OCI-LY7 (cell line): ENCODE measurements around the gene GPR32. TPM values are rescaled to one million over a fixed set of nuclear protein-coding genes. Genes with fewer than 3 reads are reported as not detected.

Experiments used
- BruUV-seq: library from RNA; stranded (reverse); fragments of 400-500 nt; replicated peaks from 2 replicates; lab custom pipeline; 2021; lab: Mats Ljungman, UMichigan
- CTCF ChIA-PET: fragments of 300-600 bp; sonication (Branson Sonifier 250); formaldehyde crosslinking; loops from one replicate; lab custom pipeline; 2022; ENCODE audit warnings: antibody characterized with exemption; ENCODE audit not compliant: unreplicated experiment; lab: Charles Lee
- POLR2A ChIA-PET: fragments of 300-600 bp; sonication (Branson Sonifier 250); formaldehyde crosslinking; loops from one replicate; lab custom pipeline; 2022; ENCODE audit warnings: antibody characterized with exemption; lab: Charles Lee
- DNase-seq: peaks from one replicate; pipeline ENCODE4 v3.0.0-alpha.2; 2015; ENCODE audit warnings: low spot score
- H2AFZ ChIP-seq: fragments of 200-600 bp; sonication (generic), shearing (Covaris generic); 2 replicates; pipeline ENCODE4 v1.6.1; 2014; ENCODE audit warnings: mild to moderate bottlenecking, antibody characterized with exemption, low read length, moderate library complexity
- H3K27ac ChIP-seq: fragments of 200-600 bp; sonication (generic); 2 replicates; pipeline ENCODE4 v1.5.1; 2014; ENCODE audit warnings: mixed run types, low read depth, mild to moderate bottlenecking, moderate library complexity, low read length, inconsistent platforms; ENCODE audit not compliant: poor library complexity, severe bottlenecking
- H3K36me3 ChIP-seq: fragments of 200-600 bp; sonication (generic); 2 replicates; pipeline ENCODE4 v1.6.1; 2014; ENCODE audit warnings: mild to moderate bottlenecking, antibody characterized with exemption, low read length, moderate library complexity, mixed read lengths; ENCODE audit not compliant: insufficient read depth
- H3K4me1 ChIP-seq: fragments of 200-600 bp; sonication (generic); 2 replicates; pipeline ENCODE4 v1.5.1; 2014; ENCODE audit warnings: mild to moderate bottlenecking, low read length; ENCODE audit not compliant: insufficient read depth, poor library complexity, severe bottlenecking
- H3K4me2 ChIP-seq: fragments of 200-600 bp; sonication (generic); 2 replicates; pipeline ENCODE4 v1.6.1; 2014; ENCODE audit warnings: mild to moderate bottlenecking, low read length
- H3K4me3 ChIP-seq: fragments of 200-600 bp; sonication (generic); 2 replicates; pipeline ENCODE4 v1.5.1; 2014; ENCODE audit warnings: mild to moderate bottlenecking, low read depth, low read length; ENCODE audit not compliant: poor library complexity, severe bottlenecking
- H3K79me2 ChIP-seq: fragments of 200-600 bp; sonication (generic); 2 replicates; pipeline ENCODE4 v1.6.1; 2016; ENCODE audit warnings: low read depth, mild to moderate bottlenecking, low read length, moderate library complexity, mixed read lengths; ENCODE audit not compliant: insufficient read depth
- H3K9me2 ChIP-seq: fragments of 200-600 bp; sonication (generic); 2 replicates; pipeline ENCODE4 v1.6.1; 2016; ENCODE audit warnings: mild to moderate bottlenecking, low read length, mixed read lengths; ENCODE audit not compliant: insufficient read depth
- H3K9me3 ChIP-seq: fragments of 200-600 bp; sonication (generic); 2 replicates; pipeline ENCODE4 v1.6.1; 2014; ENCODE audit warnings: mild to moderate bottlenecking, mixed run types, low read length, mixed read lengths
- H4K20me1 ChIP-seq: fragments of 200-600 bp; sonication (generic); 2 replicates; pipeline ENCODE4 v1.6.1; 2014; ENCODE audit warnings: mild to moderate bottlenecking, antibody characterized with exemption, low read length, moderate library complexity, mixed read lengths; ENCODE audit not compliant: insufficient read depth
- CTCF ChIP-seq: fragments of 200-600 bp; sonication (generic); conservative IDR thresholded peaks from 2 replicates; pipeline ENCODE4 v1.5.1; 2014; ENCODE audit warnings: mild to moderate bottlenecking, antibody characterized with exemption, low read length, moderate library complexity, mixed read lengths
- EZH2phosphoT487 ChIP-seq: fragments of 200-600 bp; sonication (generic); IDR thresholded peaks from 2 replicates; pipeline ENCODE4 v1.6.1; 2018; ENCODE audit warnings: low read depth, borderline replicate concordance, mild to moderate bottlenecking, mixed run types, antibody characterized with exemption, low read length, moderate library complexity, mixed read lengths
- intact Hi-C: fragments of 100-400 bp; cut with micrococcal nuclease; formaldehyde crosslinking; loops from one replicate; pipeline ENCODE4 v1.10.0; 2022; ENCODE audit not compliant: unreplicated experiment
- total RNA-seq, 2 experiments: library from RNA; depleted of rRNA in 1 of 2; stranded (reverse); fragments of >200 nt in 1 of 2; shearing (Covaris generic) in 1 of 2; gene quantifications; 2 replicates each; pipeline ENCODE4 v1.2.3, GENCODE V29; 2014 to 2022

The GPR32 gene
- total RNA-seq, 2 experiments from 2014 or later: not detected

GRCh38 chr19:50814883-50815282 is 44.6 kb downstream of the GPR32 start:
- intact Hi-C loops: no loop called here
- no peak for TF ChIP-seq EZH2phosphoT487
- TF ChIP-seq CTCF: no peak
- CTCF ChIA-PET: no interaction called here
- Histone ChIP-seq H4K20me1 (no peaks in the 10 kb centered on the region), H3K4me2 (no peak overlapping the region), H3K27ac (no peak overlapping the region), H3K4me1 (peaks cover 16% of the 10 kb centered on the region), H3K9me2 (no peaks in the 10 kb centered on the region), H3K9me3 (no peaks in the 10 kb centered on the region), H3K36me3 (no peaks in the 10 kb centered on the region), H3K4me3 (no peak overlapping the region), H3K79me2 (no peaks in the 10 kb centered on the region), H2AFZ (0 out of 2 replicates have a peak overlapping the region, but pooled peaks have one; percentile 2)
- POLR2A ChIA-PET: no interaction called here
- no TSS peak for BruUV-seq
- DNase-seq: no peak

- Histone ChIP-seq H3K9me2 (no peaks in the 10 kb centered on the region), H3K4me3 (no peak overlapping the region), H3K27ac (no peak overlapping the region), H3K9me3 (no peaks in the 10 kb centered on the region), H3K4me1 (peaks cover 22% of the 10 kb centered on the region), H3K36me3 (no peaks in the 10 kb centered on the region), H2AFZ (0 out of 2 replicates have a peak overlapping the region, but pooled peaks have one; percentile 2), H3K79me2 (no peaks in the 10 kb centered on the region), H4K20me1 (no peaks in the 10 kb centered on the region), H3K4me2 (no peak overlapping the region)
- ChIA-PET CTCF (no interaction called here), POLR2A (interaction anchor here (0.6 kb wide), 1 partner anchor 14 kb away, joined by 3 read pairs; no protein-coding TSS in a partner anchor)
- DNase-seq: no peak
- no TSS peak for BruUV-seq
- no peak for TF ChIP-seq EZH2phosphoT487
- no peak for TF ChIP-seq CTCF
- intact Hi-C loops: no loop called here
These were observed 45.2 kb downstream of the GPR32 start for GRCh38 chr19:50815439-50815838.
